HepG2 (cell line): ENCODE data around the gene PADI4. TPM values are rescaled to one million over a fixed set of nuclear protein-coding genes. Genes with fewer than 3 reads are reported as not detected.

Experiments used
- FLYWCH1 ChIP-seq: sonication (generic); formaldehyde crosslinking; IDR thresholded peaks from 2 replicates; pipeline ENCODE4 v1.8.1; 2023; ENCODE audit warnings: mild to moderate bottlenecking, missing genetic modification reagents
- HBP1 ChIP-seq: IDR thresholded peaks from 2 replicates; pipeline ENCODE4 v1.6.1; 2016; ENCODE audit warnings: low read depth, control low read depth
- KDM4B ChIP-seq: sonication (generic); formaldehyde crosslinking; IDR thresholded peaks from 2 replicates; pipeline ENCODE4 v1.4.0; 2020; ENCODE audit warnings: missing genetic modification reagents
- MATR3 ChIP-seq: sonication (generic); formaldehyde crosslinking; IDR thresholded peaks from 2 replicates; pipeline ENCODE4 v1.4.0; 2020; ENCODE audit warnings: missing genetic modification reagents
- MXI1 ChIP-seq: IDR thresholded peaks from 3 replicates; pipeline ENCODE4 v1.6.1; 2012; ENCODE audit warnings: low read depth, low read length, inconsistent platforms, borderline replicate concordance
- POLR2G ChIP-seq: fragments of 200-400 bp; formaldehyde crosslinking; IDR thresholded peaks from 2 replicates; pipeline ENCODE4 v1.6.1; 2018; ENCODE audit warnings: mild to moderate bottlenecking, low read depth, low read length, moderate library complexity
- PRDM4 ChIP-seq: sonication (generic); formaldehyde crosslinking; IDR thresholded peaks from 2 replicates; pipeline ENCODE4 v1.9.0; 2021; ENCODE audit warnings: missing genetic modification reagents, borderline replicate concordance
- PRPF4 ChIP-seq: fragments of 200-400 bp; formaldehyde crosslinking; IDR thresholded peaks from 2 replicates; pipeline ENCODE4 v1.6.1; 2016; ENCODE audit warnings: low read length, low read depth; ENCODE audit not compliant: poor library complexity, severe bottlenecking
- RAD21 ChIP-seq: fragments of 450-650 bp; formaldehyde crosslinking; IDR thresholded peaks from 2 replicates; pipeline ENCODE4 v1.5.0; 2020; ENCODE audit warnings: mild to moderate bottlenecking
- SRSF9 ChIP-seq: fragments of 200-400 bp; formaldehyde crosslinking; IDR thresholded peaks from 2 replicates; pipeline ENCODE4 v1.6.1; 2018; ENCODE audit warnings: borderline replicate concordance, mild to moderate bottlenecking, low read depth, low read length; ENCODE audit not compliant: insufficient read depth, poor library complexity, severe bottlenecking
- TFDP1 ChIP-seq: IDR thresholded peaks from 2 replicates; pipeline ENCODE4 v1.6.1; 2016; ENCODE audit warnings: missing compliant biosample characterization, missing genetic modification reagents, borderline replicate concordance
- ZFP91 ChIP-seq: sonication (generic); formaldehyde crosslinking; IDR thresholded peaks from 2 replicates; pipeline ENCODE4 v1.9.0; 2022; ENCODE audit warnings: missing genetic modification reagents, mild to moderate bottlenecking, borderline replicate concordance
- ZMYM2 ChIP-seq: sonication (generic); formaldehyde crosslinking; IDR thresholded peaks from 2 replicates; pipeline ENCODE4 v1.8.0; 2022; ENCODE audit warnings: mild to moderate bottlenecking, missing genetic modification reagents
- ZNF576 ChIP-seq: sonication (generic); formaldehyde crosslinking; IDR thresholded peaks from 2 replicates; pipeline ENCODE4 v1.4.0; 2020; ENCODE audit warnings: mild to moderate bottlenecking, missing genetic modification reagents
- ZNF777 ChIP-seq: sonication (generic); formaldehyde crosslinking; IDR thresholded peaks from 2 replicates; pipeline ENCODE4 v1.4.0; 2020; ENCODE audit warnings: missing genetic modification reagents
- ZNF780A ChIP-seq: sonication (generic); formaldehyde crosslinking; IDR thresholded peaks from 2 replicates; pipeline ENCODE4 v1.8.0; 2022; ENCODE audit warnings: mild to moderate bottlenecking, missing genetic modification reagents, moderate library complexity
- polyA plus RNA-seq, 8 experiments: library from polyadenylated mRNA; depleted of rRNA in 3 of 8; stranded (reverse) in 7 of 8; unstranded in 1 of 8; fragments of >200 nt; fragmentation: Illumina TruSeq in 4 of 8; extraction: Trizol in 4 of 8; gene quantifications; 2 replicates each; pipeline versions ENCODE4 v1.2.1 to v1.2.3, GENCODE V29; 2011 to 2016; ENCODE audit warnings: low read depth in 4 of 8, missing spikeins in 1 of 8, mixed read lengths in 1 of 8; ENCODE audit not compliant: insufficient read depth in 1 of 8
- total RNA-seq, 5 experiments: library from RNA; depleted of rRNA; stranded (reverse); fragments of >200 nt; fragmentation: Illumina TruSeq; extraction: Trizol; gene quantifications; 2 replicates each; pipeline ENCODE4 v1.2.3, GENCODE V29; 2016; ENCODE audit warnings: low read depth in 1 of 5

PADI4 gene
- total and polyA plus RNA-seq, 2 of the 13 experiments (the other 11 are each of a cell fraction or from before 2014, with no cell fraction given), result 0.04 TPM

- TF ChIP-seq POLR2G (peak; percentile 50; the same call in 1 of the 2 replicates), KDM4B (CRISPR knock-in tag) (no peak), ZFP91 (peak; percentile 55; the same call in 1 of the 2 replicates), SRSF9 (no peak), HBP1 (CRISPR knock-in tag) (no peak), ZNF780A (CRISPR knock-in tag) (no peak), MATR3 (CRISPR knock-in tag) (no peak), PRDM4 (CRISPR knock-in tag) (no peak), PRPF4 (no peak), ZNF576 (CRISPR knock-in tag) (no peak), MXI1 (no peak), ZNF777 (CRISPR knock-in tag) (no peak), RAD21 (CRISPR knock-in tag) (peak; percentile 80), FLYWCH1 (CRISPR knock-in tag) (no peak), ZMYM2 (no peak), TFDP1 (CRISPR knock-in tag) (no peak)
- TF ChIP-seq, all 625 proteins: peak for 62
These were observed 98.1 kb downstream of the PADI4 start (continued) for GRCh38 chr1:17405898-17406759.
